T-helper 1 cell treated with Interleukin-12 subunit alpha and Interleukin-12 subunit beta and Interleukin-4 antibody, amounts not matched to agents 30 ng/mL and 1 ng/mL, for 36 hours (primary cell): ENCODE results near the gene DSTYK. TPM values are rescaled to one million over a fixed set of nuclear protein-coding genes. Genes with fewer than 3 reads are reported as not detected.

ENCODE experiments used
- intact Hi-C: fragments of 100-400 bp; cut with micrococcal nuclease; formaldehyde crosslinking; loops from one replicate; pipeline ENCODE4 v1.15.1; 2024
- total RNA-seq: library from RNA; stranded (reverse); gene quantifications from 2 replicates; pipeline ENCODE4 v1.2.3, GENCODE V29; 2022

DSTYK gene
- 13.7 and 14.0 TPM in 2 replicates for total RNA-seq

- intact Hi-C loops = loop anchor here (1.0 to 5.0 kb wide), 8 partner anchors 18 to 1841 kb away; partner anchors contain the start of genes PFKFB2, PPP1R15B, SNRPE and YOD1
Measured at GRCh38 chr1:205211169-205211838, at the start of gene DSTYK. Gene DSTYK (minus strand): TSS chr1:205211702. CDS start chr1:205211535, 167 bp downstream.

GRCh38 chr1:205259998-205260397, 48.5 kb upstream of the DSTYK start:
- intact Hi-C loops = no loop called here

- intact Hi-C loops = no loop called here
Measured at GRCh38 chr1:205259324-205259832, 47.9 kb upstream of the DSTYK start.

GRCh38 chr1:205258719-205259118, 47.2 kb upstream of the DSTYK start:
- intact Hi-C loops = no loop called here

GRCh38 chr1:205258261-205258691, 46.8 kb upstream of the DSTYK start:
- intact Hi-C loops = no loop called here

GRCh38 chr1:205257735-205258134, 46.2 kb upstream of the DSTYK start:
- intact Hi-C loops = loop anchor here (2.0 kb wide), 1 partner anchor 77 kb away; no protein-coding TSS in a partner anchor

- intact Hi-C loops = loop anchor here (1.0 to 2.0 kb wide), 8 partner anchors 28 to 282 kb away; partner anchors contain the start of gene DSTYK
Measured at GRCh38 chr1:205256951-205257625, 45.6 kb upstream of the DSTYK start.

GRCh38 chr1:205255941-205256780, 44.7 kb upstream of the DSTYK start:
- intact Hi-C loops = loop anchor here (1.0 to 2.0 kb wide), 8 partner anchors 27 to 281 kb away; partner anchors contain the start of gene DSTYK

- intact Hi-C loops = no loop called here
Measured at GRCh38 chr1:205251576-205251975, 40.1 kb upstream of the DSTYK start.

GRCh38 chr1:205250699-205251098, 39.2 kb upstream of the DSTYK start:
- intact Hi-C loops = no loop called here

GRCh38 chr1:205249651-205250050, 38.1 kb upstream of the DSTYK start:
- intact Hi-C loops = no loop called here

GRCh38 chr1:205248793-205249601, 37.5 kb upstream of the DSTYK start:
- intact Hi-C loops = no loop called here

- intact Hi-C loops = no loop called here
Measured at GRCh38 chr1:205247130-205247921, 35.8 kb upstream of the DSTYK start.

GRCh38 chr1:205246351-205247119, 35.0 kb upstream of the DSTYK start:
- intact Hi-C loops = no loop called here

- intact Hi-C loops = no loop called here
Measured at GRCh38 chr1:205245096-205245495, 33.6 kb upstream of the DSTYK start.

GRCh38 chr1:205244384-205244783, 32.9 kb upstream of the DSTYK start:
- intact Hi-C loops = no loop called here

GRCh38 chr1:205243350-205244191, 32.1 kb upstream of the DSTYK start:
- intact Hi-C loops = no loop called here
